ENCODE data around the gene TNS1.

DNA sequence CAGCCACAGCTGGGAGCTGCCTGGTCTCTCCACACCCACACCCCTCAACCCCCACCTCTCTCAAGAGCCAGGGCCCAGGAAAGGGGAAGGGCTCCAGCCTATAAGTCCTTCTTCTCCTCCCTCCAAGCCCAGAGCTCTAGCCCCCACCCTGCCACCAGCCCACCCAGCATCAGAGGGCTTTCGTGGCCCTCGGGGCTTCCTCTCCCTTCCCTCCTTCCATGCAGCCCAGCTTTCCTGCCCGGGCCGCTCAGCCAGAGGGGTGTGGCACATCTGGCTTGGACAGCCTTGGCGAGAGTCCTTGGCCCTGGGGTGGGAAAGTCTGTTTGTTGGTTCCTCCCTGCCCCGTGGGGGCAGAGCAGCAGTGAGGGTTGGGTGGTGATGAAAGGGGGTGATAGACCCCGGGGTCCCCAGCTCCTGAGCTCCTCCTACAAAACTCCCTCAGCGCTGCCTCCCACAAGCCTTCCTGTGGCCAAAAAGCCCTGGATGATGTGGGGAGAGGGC lies 7.0 kb downstream of the TNS1 start:
- TF ChIP-seq, protein P1, sequence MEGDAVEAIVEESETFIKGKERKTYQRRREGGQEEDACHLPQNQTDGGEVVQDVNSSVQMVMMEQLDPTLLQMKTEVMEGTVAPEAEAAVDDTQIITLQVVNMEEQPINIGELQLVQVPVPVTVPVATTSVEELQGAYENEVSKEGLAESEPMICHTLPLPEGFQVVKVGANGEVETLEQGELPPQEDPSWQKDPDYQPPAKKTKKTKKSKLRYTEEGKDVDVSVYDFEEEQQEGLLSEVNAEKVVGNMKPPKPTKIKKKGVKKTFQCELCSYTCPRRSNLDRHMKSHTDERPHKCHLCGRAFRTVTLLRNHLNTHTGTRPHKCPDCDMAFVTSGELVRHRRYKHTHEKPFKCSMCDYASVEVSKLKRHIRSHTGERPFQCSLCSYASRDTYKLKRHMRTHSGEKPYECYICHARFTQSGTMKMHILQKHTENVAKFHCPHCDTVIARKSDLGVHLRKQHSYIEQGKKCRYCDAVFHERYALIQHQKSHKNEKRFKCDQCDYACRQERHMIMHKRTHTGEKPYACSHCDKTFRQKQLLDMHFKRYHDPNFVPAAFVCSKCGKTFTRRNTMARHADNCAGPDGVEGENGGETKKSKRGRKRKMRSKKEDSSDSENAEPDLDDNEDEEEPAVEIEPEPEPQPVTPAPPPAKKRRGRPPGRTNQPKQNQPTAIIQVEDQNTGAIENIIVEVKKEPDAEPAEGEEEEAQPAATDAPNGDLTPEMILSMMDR (IDR thresholded peaks at IDR 0.05; ENCODE audit: low read length), result no peak
- TF ChIP-seq EZH2 (optimal IDR thresholded peaks at IDR 0.05; ENCODE audit: low read depth, low read length) (no peak), EZH2phosphoT487 (IDR thresholded peaks at IDR 0.05; ENCODE audit: low read length) (no peak)

All from MM.1S (cell line).